Cardiac septum (tissue), 1 donor: ENCODE measurements around the gene APOC4. TPM values are rescaled to one million over a fixed set of nuclear protein-coding genes. Genes with fewer than 3 reads are reported as not detected.

ENCODE experiments used
- DNase-seq: peaks from one replicate; pipeline ENCODE4 v3.0.0-alpha.2; 2020; ENCODE audit warnings: low spot score
- intact Hi-C: fragments of 100-400 bp; cut with DNase I; formaldehyde crosslinking; loops from one replicate; pipeline ENCODE4 v1.14.0; 2022
- total RNA-seq: library from RNA; stranded (reverse); fragmentation: NEBNext Ultra II Directional; extraction: Animal tissue kit (Norgen Biotek cat#: 25700); gene quantifications from one replicate; pipeline ENCODE4 v1.2.1, GENCODE V29; 2021
- donor health status: DM: no; HTN: no; CAD: no.

Gene APOC4
- total RNA-seq, 1 donor from 2014 or later, result not detected

- intact Hi-C loops, result no loop called here
- DNase-seq, result no peak
Observed at GRCh38 chr19:44987148-44987675, 45.2 kb downstream of the APOC4 start.

GRCh38 chr19:44988273-44988672 lies 46.2 kb downstream of the APOC4 start:
- intact Hi-C loops, result no loop called here
- no peak for DNase-seq

GRCh38 chr19:44988896-44989556 lies 47.0 kb downstream of the APOC4 start:
- intact Hi-C loops, result no loop called here
- DNase-seq, result peak; percentile 83

- intact Hi-C loops, result no loop called here
- no peak for DNase-seq
Observed at GRCh38 chr19:44990459-44990858, 48.4 kb downstream of the APOC4 start.

GRCh38 chr19:44990966-44991365 lies 48.9 kb downstream of the APOC4 start:
- intact Hi-C loops, result no loop called here
- no peak for DNase-seq

- intact Hi-C loops, result no loop called here
- DNase-seq, result no peak
Observed at GRCh38 chr19:44992336-44993163, 50.5 kb downstream of the APOC4 start.

GRCh38 chr19:44993526-44993925 lies 51.5 kb downstream of the APOC4 start:
- no peak for DNase-seq
- intact Hi-C loops, result no loop called here

GRCh38 chr19:44993926-44994537 lies 52.0 kb downstream of the APOC4 start:
- intact Hi-C loops, result no loop called here
- DNase-seq, result no peak

Other genes starting within 250 kb of the APOC4 start
- not detected for gene CEACAM16, start 243.1 kb upstream of the APOC4 start, total RNA-seq
- gene BCL3, start 193.5 kb upstream of the APOC4 start, total RNA-seq, result 41.5 TPM
- not detected for gene CBLC, start 164.3 kb upstream of the APOC4 start, total RNA-seq
- gene BCAM, start 133.1 kb upstream of the APOC4 start, total RNA-seq, result 86.8 TPM
- gene NECTIN2, start 95.9 kb upstream of the APOC4 start, total RNA-seq, result 60.0 TPM
- gene TOMM40, start 51.0 kb upstream of the APOC4 start, total RNA-seq, result 43.0 TPM
- gene APOE, start 36.4 kb upstream of the APOC4 start, total RNA-seq, result 26.6 TPM
- gene APOC1, start 27.6 kb upstream of the APOC4 start, total RNA-seq, result 7.3 TPM
- gene APOC2, start 3.8 kb downstream of the APOC4 start, total RNA-seq, result not detected
- gene CLPTM1, start 13.1 kb downstream of the APOC4 start, total RNA-seq, result 87.4 TPM
- 9.0 TPM for gene RELB, start 59.2 kb downstream of the APOC4 start, total RNA-seq
- 45.6 TPM for gene CLASRP, start 96.8 kb downstream of the APOC4 start, total RNA-seq
- gene ZNF296, start 134.2 kb downstream of the APOC4 start, total RNA-seq, result 0.13 TPM
- gene GEMIN7, start 137.0 kb downstream of the APOC4 start, total RNA-seq, result 10.7 TPM
- gene PPP1R37, start 150.9 kb downstream of the APOC4 start, total RNA-seq, result 18.6 TPM
- gene NKPD1, start 218.7 kb downstream of the APOC4 start, total RNA-seq, result not detected
- gene TRAPPC6A, start 236.0 kb downstream of the APOC4 start, total RNA-seq, result 19.9 TPM
- 5.0 TPM for gene BLOC1S3, start 236.5 kb downstream of the APOC4 start, total RNA-seq